Measurements from ENCODE around the gene DNAJC15. TPM values are rescaled to one million over a fixed set of nuclear protein-coding genes. Genes with fewer than 3 reads are reported as not detected.
"Not testable (repeated sequence)": the region's sequence is repeated elsewhere in the genome, so short reads cannot be mapped to it uniquely, and the experiment has no call there.

The DNAJC15 gene
- total RNA-seq, 1 donor from 2014 or later = 27.4 TPM

- no peak for TF ChIP-seq CTCF (IDR thresholded peaks at IDR 0.05; ENCODE audit: unreplicated experiment)
- H3K27me3 Mint-ChIP-seq = no peaks in the 10 kb centered on the region
- DNase-seq (ENCODE audit: low spot score, unreplicated experiment) = no peak
- peaks cover 34% of the 10 kb centered on the region for H3K4me1 Mint-ChIP-seq (ENCODE audit: low read depth)
- H3K9me3 Mint-ChIP-seq (ENCODE audit: low read depth) = peaks cover 7% of the 10 kb centered on the region
- peak overlapping the region; percentile 28 for H3K27ac Mint-ChIP-seq
- H3K4me3 Mint-ChIP-seq (ENCODE audit: low read depth) = no peak overlapping the region
- peaks cover 32% of the 10 kb centered on the region for H3K36me3 Mint-ChIP-seq (ENCODE audit: insufficient read depth)
Measured at GRCh38 chr13:43061496-43062280, 38.3 kb downstream of the DNAJC15 start.

- Mint-ChIP-seq H3K36me3 (ENCODE audit: insufficient read depth) (peaks cover 16% of the 10 kb centered on the region), H3K4me3 (ENCODE audit: low read depth) (no peak overlapping the region), H3K27ac (peak overlapping the region; percentile 76), H3K27me3 (no peaks in the 10 kb centered on the region), H3K9me3 (ENCODE audit: low read depth) (peaks cover 3% of the 10 kb centered on the region), H3K4me1 (ENCODE audit: low read depth) (peaks cover 32% of the 10 kb centered on the region)
- DNase-seq (ENCODE audit: low spot score, unreplicated experiment) = no peak
- no peak for TF ChIP-seq CTCF (IDR thresholded peaks at IDR 0.05; ENCODE audit: unreplicated experiment)
Measured at GRCh38 chr13:43071824-43072223, 48.4 kb downstream of the DNAJC15 start.

- TF ChIP-seq CTCF (IDR thresholded peaks at IDR 0.05; ENCODE audit: unreplicated experiment) = no peak
- H3K27me3 Mint-ChIP-seq = no peaks in the 10 kb centered on the region
- H3K36me3 Mint-ChIP-seq (ENCODE audit: insufficient read depth) = peaks cover 16% of the 10 kb centered on the region
- no peak overlapping the region for H3K4me3 Mint-ChIP-seq (ENCODE audit: low read depth)
- H3K9me3 Mint-ChIP-seq (ENCODE audit: low read depth) = peaks cover 3% of the 10 kb centered on the region
- H3K4me1 Mint-ChIP-seq (ENCODE audit: low read depth) = peaks cover 34% of the 10 kb centered on the region
- peak overlapping the region; percentile 76 for H3K27ac Mint-ChIP-seq
- no peak for DNase-seq (ENCODE audit: low spot score, unreplicated experiment)
Measured at GRCh38 chr13:43072394-43072793, 49.0 kb downstream of the DNAJC15 start.

GRCh38 chr13:43074824-43075510, 51.6 kb downstream of the DNAJC15 start:
- H3K27ac Mint-ChIP-seq = no peak overlapping the region
- DNase-seq (ENCODE audit: low spot score, unreplicated experiment) = no peak
- H3K36me3 Mint-ChIP-seq (ENCODE audit: insufficient read depth) = peaks cover 19% of the 10 kb centered on the region
- peaks cover 3% of the 10 kb centered on the region for H3K9me3 Mint-ChIP-seq (ENCODE audit: low read depth)
- H3K4me3 Mint-ChIP-seq (ENCODE audit: low read depth) = no peak overlapping the region
- H3K27me3 Mint-ChIP-seq = no peaks in the 10 kb centered on the region
- TF ChIP-seq CTCF (IDR thresholded peaks at IDR 0.05; ENCODE audit: unreplicated experiment) = no peak
- peaks cover 30% of the 10 kb centered on the region for H3K4me1 Mint-ChIP-seq (ENCODE audit: low read depth)

GRCh38 chr13:43075511-43075902, 52.1 kb downstream of the DNAJC15 start:
- not testable (repeated sequence) for H3K27me3 Mint-ChIP-seq; H3K27ac Mint-ChIP-seq; H3K4me3 Mint-ChIP-seq (ENCODE audit: low read depth); H3K9me3 Mint-ChIP-seq (ENCODE audit: low read depth); DNase-seq (ENCODE audit: low spot score, unreplicated experiment)
- Mint-ChIP-seq H3K4me1 (ENCODE audit: low read depth) (peaks cover 26% of the 10 kb centered on the region), H3K36me3 (ENCODE audit: insufficient read depth) (peaks cover 24% of the 10 kb centered on the region)
